Endothelial cell of umbilical vein (primary cell): ENCODE results near the gene TSEN2. TPM values are rescaled to one million over a fixed set of nuclear protein-coding genes. Genes with fewer than 3 reads are reported as not detected.

Source experiments
- BruUV-seq: library from RNA; stranded (reverse); fragments of 400-500 nt; replicated peaks from 2 replicates; lab custom pipeline; 2021; lab: Mats Ljungman, UMichigan
- CTCF ChIA-PET: fragments of 300-600, 350-600 bp; sonication (Branson Sonifier 250); formaldehyde crosslinking; loops from one replicate; lab custom pipeline; 2021; ENCODE audit warnings: antibody characterized with exemption, inconsistent platforms; lab: Charles Lee
- POLR2A ChIA-PET: fragments of 300-600, 350-600 bp; sonication (Branson Sonifier 250); formaldehyde crosslinking; loops from one replicate; lab custom pipeline; 2021; ENCODE audit warnings: antibody characterized with exemption, inconsistent platforms; lab: Charles Lee
- DNase-seq: peaks from one replicate; pipeline ENCODE4 v3.0.0-alpha.2; 2011; ENCODE audit warnings: low read depth, low spot score
- FAIRE-seq: peaks from 2 replicates; lab custom pipeline; 2011; peaks lifted over from hg19 to GRCh38; lab: Jason Lieb, UNC
- H2AFZ ChIP-seq: 2 replicates; pipeline ENCODE4 v1.6.0; 2012; ENCODE audit warnings: low read depth, low read length, control low read depth, inconsistent platforms
- H3K27ac ChIP-seq: 2 replicates; pipeline ENCODE4 v1.5.1; 2011; ENCODE audit warnings: low read depth, mild to moderate bottlenecking, control low read depth, low read length, moderate library complexity; ENCODE audit not compliant: insufficient read depth
- H3K27me3 ChIP-seq, 2 experiments: 2 replicates each; pipeline versions ENCODE4 v1.6.0 to v1.6.1; 2011; ENCODE audit warnings: low read length in 2 of 2, mixed read lengths in 1 of 2; ENCODE audit not compliant: control insufficient read depth in 2 of 2, insufficient read depth in 2 of 2
- H3K36me3 ChIP-seq, 2 experiments: 2 replicates in 1 of 2; 3 replicates in 1 of 2; pipeline ENCODE4 v1.5.1; 2011; ENCODE audit warnings: low read length in 2 of 2, mild to moderate bottlenecking in 1 of 2, moderate library complexity in 1 of 2; ENCODE audit not compliant: control insufficient read depth in 2 of 2, insufficient read depth in 2 of 2; ENCODE audit errors: extremely low read depth in 1 of 2
- H3K4me1 ChIP-seq: 3 replicates; pipeline ENCODE4 v1.5.1; 2011; ENCODE audit warnings: mild to moderate bottlenecking, low read length; ENCODE audit not compliant: control insufficient read depth, insufficient read depth; ENCODE audit errors: extremely low read depth
- H3K4me2 ChIP-seq: 2 replicates; pipeline ENCODE4 v1.6.1; 2011; ENCODE audit warnings: low read length, control low read depth, mixed read lengths; ENCODE audit not compliant: insufficient read depth
- H3K4me3 ChIP-seq, 3 experiments: fragments of 200-600 bp in 1 of 3; sonication (generic), shearing (Covaris generic) in 1 of 3; replicated peaks in 1 of 3; 2 replicates each; pipeline ENCODE4 v1.5.1; 2011 to 2016; ENCODE audit warnings: control low read depth in 3 of 3, low read length in 3 of 3, mild to moderate bottlenecking in 2 of 3, inconsistent platforms in 1 of 3, low read depth in 1 of 3, moderate library complexity in 1 of 3; ENCODE audit not compliant: insufficient read depth in 1 of 3
- H3K79me2 ChIP-seq: 2 replicates; pipeline ENCODE4 v1.6.0; 2012; ENCODE audit warnings: low read length, inconsistent platforms; ENCODE audit not compliant: control insufficient read depth, insufficient read depth
- H3K9ac ChIP-seq: replicated peaks from 2 replicates; pipeline ENCODE3; 2011; ENCODE audit warnings: low read length, control low read depth; ENCODE audit not compliant: insufficient read depth; ENCODE audit errors: extremely low read depth
- H3K9me1 ChIP-seq: replicated peaks from 3 replicates; pipeline ENCODE4 v1.6.0; 2011; ENCODE audit warnings: mild to moderate bottlenecking, low read length; ENCODE audit not compliant: control insufficient read depth, insufficient read depth; ENCODE audit errors: extremely low read depth
- H3K9me3 ChIP-seq: replicated peaks from 2 replicates; pipeline ENCODE4 v1.5.1; 2012; ENCODE audit warnings: low read length, inconsistent platforms; ENCODE audit not compliant: control insufficient read depth, insufficient read depth
- H4K20me1 ChIP-seq: replicated peaks from 2 replicates; pipeline ENCODE3; 2011; ENCODE audit warnings: mild to moderate bottlenecking, low read length; ENCODE audit not compliant: control insufficient read depth, insufficient read depth; ENCODE audit errors: extremely low read depth
- EZH2 ChIP-seq: IDR thresholded peaks from 2 replicates; pipeline ENCODE4 v1.6.1; 2012; ENCODE audit warnings: borderline replicate concordance, low read depth, mild to moderate bottlenecking, moderate library complexity, low read length, inconsistent platforms; ENCODE audit not compliant: severe bottlenecking
- FOS ChIP-seq: IDR thresholded peaks from 2 replicates; pipeline ENCODE4 v1.6.1; 2011; ENCODE audit warnings: mild to moderate bottlenecking, low read length, moderate library complexity, borderline replicate concordance; ENCODE audit not compliant: insufficient read depth
- GATA2 ChIP-seq: IDR thresholded peaks from 2 replicates; pipeline ENCODE4 v1.7.0; 2011; ENCODE audit warnings: low read depth, mild to moderate bottlenecking, moderate library complexity, mixed read lengths, low read length; ENCODE audit not compliant: insufficient read length, insufficient read depth
- JUN ChIP-seq: IDR thresholded peaks from 2 replicates; pipeline ENCODE4 v1.6.1; 2011; ENCODE audit warnings: borderline replicate concordance, low read depth; ENCODE audit not compliant: insufficient read length, insufficient read depth
- MYC ChIP-seq: IDR thresholded peaks from one replicate; pipeline ENCODE4 v1.6.1; 2011; ENCODE audit warnings: mild to moderate bottlenecking, low read depth, low read length
- POLR2A ChIP-seq: IDR thresholded peaks from 2 replicates; pipeline ENCODE4 v1.6.1; 2012; ENCODE audit warnings: low read depth, mild to moderate bottlenecking, control low read depth, low read length
- POLR2AphosphoS5 ChIP-seq: IDR thresholded peaks from 2 replicates; pipeline ENCODE4 v1.6.1; 2012; ENCODE audit warnings: low read depth, mild to moderate bottlenecking, control low read depth, low read length, moderate library complexity; ENCODE audit not compliant: insufficient read depth
- dilution Hi-C: fragments of 300-500 bp; cut with MboI; formaldehyde crosslinking; loops from one replicate; pipeline ENCODE4 v1.15.0; 2019; ENCODE audit warnings: low sequenced_read_pairs; ENCODE audit not compliant: extremely low pct_ligation_motif_present
- intact Hi-C: fragments of 100-400 bp; cut with micrococcal nuclease; formaldehyde crosslinking; loops from one replicate; pipeline ENCODE4 v1.10.0; 2022
- polyA plus RNA-seq, 4 experiments: library from polyadenylated mRNA; depleted of rRNA in 3 of 4; stranded (reverse) in 3 of 4; unstranded in 1 of 4; fragments of >200 nt; gene quantifications; 2 replicates each; pipeline versions ENCODE4 v1.2.1 to v1.2.3, GENCODE V29; 2011 to 2012; ENCODE audit warnings: missing spikeins in 1 of 4
- total RNA-seq: library from RNA; stranded (reverse); gene quantifications from 2 replicates; pipeline ENCODE4 v1.2.3, GENCODE V29; 2021
- TF ChIP-seq, protein P1 (sequence below): IDR thresholded peaks from 2 replicates; pipeline ENCODE4 v1.6.1; 2011; ENCODE audit not compliant: insufficient read depth, insufficient read length
- TF ChIP-seq, protein P2 (sequence below), 2 donors: IDR thresholded peaks; 1 replicate in 1 of 2; 2 replicates in 1 of 2; pipeline ENCODE4 v1.5.1; 2011; ENCODE audit warnings: low read length in 2 of 2, mild to moderate bottlenecking in 2 of 2, moderate library complexity in 2 of 2, control low read depth in 1 of 2, inconsistent platforms in 1 of 2, low read depth in 1 of 2; ENCODE audit not compliant: insufficient read depth in 1 of 2; ENCODE audit errors: extremely low read depth in 1 of 2

Gene TSEN2
- total and polyA plus RNA-seq, 2 donors (not counting 3 experiments of a cell fraction or from before 2014, with no cell fraction given): 8.3 to 12.1 TPM

DNA sequence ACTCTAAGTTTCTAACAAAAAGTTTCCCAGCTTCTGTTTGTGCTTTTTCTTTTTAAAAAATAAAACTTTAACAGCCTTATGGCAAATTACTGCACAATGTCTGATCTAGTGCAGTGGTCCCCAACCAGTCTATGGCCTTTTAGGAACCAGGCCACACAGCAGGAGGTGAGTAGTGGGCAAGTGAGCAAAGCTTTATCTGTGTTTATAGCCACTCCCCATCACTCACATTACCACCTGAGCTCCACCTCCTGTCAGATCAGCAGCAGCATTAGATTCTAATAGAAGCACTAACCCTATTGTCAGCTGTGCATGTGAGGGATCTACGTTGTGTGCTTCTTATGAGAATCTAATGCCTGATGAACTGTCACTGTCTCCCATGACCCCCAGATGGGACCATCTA is 78.2 kb downstream of the TSEN2 start:
- no peaks in the 10 kb centered on the region for H3K9me3 ChIP-seq
- no peaks in the 10 kb centered on the region for H3K36me3 ChIP-seq
- no peak overlapping the region for H3K4me2 ChIP-seq
- H3K27me3 ChIP-seq: no peaks in the 10 kb centered on the region
- H4K20me1 ChIP-seq: peaks cover 4% of the 10 kb centered on the region
- FAIRE-seq (no peak), DNase-seq (no peak)
- BruUV-seq: no TSS peak
- peaks cover 3% of the 10 kb centered on the region for H3K9me1 ChIP-seq
- no peak overlapping the region for H3K4me3 ChIP-seq
- H3K4me1 ChIP-seq: peaks cover 16% of the 10 kb centered on the region
- peaks cover 94% of the 10 kb centered on the region for H3K79me2 ChIP-seq
- H2AFZ ChIP-seq: no peak overlapping the region
- H3K27ac ChIP-seq: no peak overlapping the region
- no peak for TF ChIP-seq POLR2AphosphoS5
- TF ChIP-seq MYC: no peak
- TF ChIP-seq, protein P1, sequence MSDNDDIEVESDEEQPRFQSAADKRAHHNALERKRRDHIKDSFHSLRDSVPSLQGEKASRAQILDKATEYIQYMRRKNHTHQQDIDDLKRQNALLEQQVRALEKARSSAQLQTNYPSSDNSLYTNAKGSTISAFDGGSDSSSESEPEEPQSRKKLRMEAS: no peak
- TF ChIP-seq GATA2: no peak
- TF ChIP-seq, protein P2, sequence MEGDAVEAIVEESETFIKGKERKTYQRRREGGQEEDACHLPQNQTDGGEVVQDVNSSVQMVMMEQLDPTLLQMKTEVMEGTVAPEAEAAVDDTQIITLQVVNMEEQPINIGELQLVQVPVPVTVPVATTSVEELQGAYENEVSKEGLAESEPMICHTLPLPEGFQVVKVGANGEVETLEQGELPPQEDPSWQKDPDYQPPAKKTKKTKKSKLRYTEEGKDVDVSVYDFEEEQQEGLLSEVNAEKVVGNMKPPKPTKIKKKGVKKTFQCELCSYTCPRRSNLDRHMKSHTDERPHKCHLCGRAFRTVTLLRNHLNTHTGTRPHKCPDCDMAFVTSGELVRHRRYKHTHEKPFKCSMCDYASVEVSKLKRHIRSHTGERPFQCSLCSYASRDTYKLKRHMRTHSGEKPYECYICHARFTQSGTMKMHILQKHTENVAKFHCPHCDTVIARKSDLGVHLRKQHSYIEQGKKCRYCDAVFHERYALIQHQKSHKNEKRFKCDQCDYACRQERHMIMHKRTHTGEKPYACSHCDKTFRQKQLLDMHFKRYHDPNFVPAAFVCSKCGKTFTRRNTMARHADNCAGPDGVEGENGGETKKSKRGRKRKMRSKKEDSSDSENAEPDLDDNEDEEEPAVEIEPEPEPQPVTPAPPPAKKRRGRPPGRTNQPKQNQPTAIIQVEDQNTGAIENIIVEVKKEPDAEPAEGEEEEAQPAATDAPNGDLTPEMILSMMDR (IDR thresholded peaks at IDR 0.05; ENCODE audit: extremely low read depth in 1 of 2, insufficient read depth in 1 of 2, low read depth in 1 of 2, low read length in 2 of 2): no peak
- no peak for TF ChIP-seq EZH2
- TF ChIP-seq JUN: no peak
- no peak for TF ChIP-seq POLR2A
- TF ChIP-seq FOS: no peak
- CTCF ChIA-PET: interaction anchor here (0.6 to 1.6 kb wide), 4 partner anchors 9 to 49 kb away, joined by 3 to 7 read pairs (median 4); no protein-coding TSS in a partner anchor
- POLR2A ChIA-PET: no interaction called here
- no peak overlapping the region for H3K9ac ChIP-seq
- intact Hi-C loops: no loop called here
- dilution Hi-C loops: no loop called here
